ENCODE data around the gene FXYD7.

GRCh38 chr19:35168196-35168595, 25.1 kb downstream of the FXYD7 start:
- TF ChIP-seq CTCF (conservative IDR thresholded peaks at IDR 0.05 in 1 of 2, IDR thresholded peaks at IDR 0.05 in 1 of 2; ENCODE audit: extremely low read depth in 1 of 2, insufficient read depth in 1 of 2, low read depth in 1 of 2, low read length in 2 of 2) = peak in 1 of 2 donors; percentile 43
- TF ChIP-seq EZH2 (IDR thresholded peaks at IDR 0.05; ENCODE audit: borderline replicate concordance, low read length) = no peak
